Hematopoietic multipotent progenitor cell treated with erythropoietin and hydrocortisone succinate and interleukin-3 and kit ligand, for 17 days (in vitro differentiated cells): Measurements from ENCODE around the gene SPDYC.

ENCODE experiments used
- DNase-seq: peaks from one replicate; pipeline ENCODE4 v3.0.0-alpha.2; 2015; ENCODE audit warnings: low spot score

Gene SPDYC, protein sequence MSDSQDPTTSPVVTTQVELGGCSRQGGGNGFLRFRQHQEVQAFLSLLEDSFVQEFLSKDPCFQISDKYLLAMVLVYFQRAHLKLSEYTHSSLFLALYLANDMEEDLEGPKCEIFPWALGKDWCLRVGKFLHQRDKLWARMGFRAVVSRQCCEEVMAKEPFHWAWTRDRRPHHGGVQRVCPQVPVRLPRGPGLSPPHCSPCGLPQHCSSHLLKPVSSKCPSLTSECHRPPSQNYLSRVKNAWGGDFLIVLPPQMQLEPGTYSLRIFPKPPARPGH

GRCh38 chr11:65170058-65170534 is at the start of gene SPDYC:
SPDYC (plus strand) TSS chr11:65170233; CDS start chr11:65171358, 1,125 bp downstream.
- DNase-seq: peak; percentile 89

GRCh38 chr11:65120831-65121230 is 49.2 kb upstream of the SPDYC start:
- DNase-seq: no peak

- peak; percentile 80 for DNase-seq
Observed at GRCh38 chr11:65121447-65121864, 48.6 kb upstream of the SPDYC start.

GRCh38 chr11:65121865-65122696 is 48.0 kb upstream of the SPDYC start, which contains the start of the genes FAU and MRPL49:
FAU (minus strand) TSS chr11:65122134; CDS start chr11:65121813, 321 bp downstream.
MRPL49 (plus strand) TSS chr11:65122321; CDS start chr11:65122347, 26 bp downstream.
- peak; percentile 99 for DNase-seq

- DNase-seq: no peak
Observed at GRCh38 chr11:65124480-65125196, 45.4 kb upstream of the SPDYC start.

GRCh38 chr11:65125197-65126056 is 44.6 kb upstream of the SPDYC start:
- no peak for DNase-seq

GRCh38 chr11:65126624-65127274 is 43.3 kb upstream of the SPDYC start:
- DNase-seq: no peak

DNA sequence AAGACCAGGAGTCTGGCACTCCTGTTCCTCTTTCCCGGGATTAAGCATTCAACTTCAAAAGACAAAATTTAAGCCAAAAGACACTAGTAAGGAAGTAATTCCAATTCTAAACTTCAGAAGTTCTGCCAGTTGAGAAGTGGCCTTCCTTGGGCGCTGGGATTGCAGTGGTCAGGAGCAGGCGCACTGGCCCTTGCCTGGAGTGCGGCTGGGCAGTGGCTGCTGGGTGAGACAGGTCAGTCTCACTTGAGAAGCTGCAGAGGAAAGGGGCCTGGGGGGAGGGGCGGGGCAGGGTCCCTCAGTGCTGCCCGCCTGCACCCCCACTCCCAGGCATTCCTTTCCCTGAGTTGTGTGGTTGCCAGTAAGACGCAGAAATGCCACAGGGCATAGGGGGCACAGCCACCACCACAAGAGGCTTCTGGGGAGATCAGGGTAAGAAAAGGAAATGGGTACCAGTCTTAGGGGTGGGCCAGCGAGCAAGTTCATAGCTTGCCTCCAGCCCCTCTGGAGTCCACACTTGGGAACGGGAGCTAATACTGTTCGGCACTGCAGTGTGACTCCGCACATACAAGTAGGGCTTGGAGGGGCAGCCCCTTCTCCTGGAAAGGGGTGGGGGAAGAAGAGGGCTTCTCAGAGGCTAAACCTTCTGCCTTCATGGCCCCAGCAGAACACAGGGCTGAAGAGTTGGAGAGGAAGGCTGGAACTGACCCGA is 42.4 kb upstream of the SPDYC start:
- DNase-seq: no peak

DNA sequence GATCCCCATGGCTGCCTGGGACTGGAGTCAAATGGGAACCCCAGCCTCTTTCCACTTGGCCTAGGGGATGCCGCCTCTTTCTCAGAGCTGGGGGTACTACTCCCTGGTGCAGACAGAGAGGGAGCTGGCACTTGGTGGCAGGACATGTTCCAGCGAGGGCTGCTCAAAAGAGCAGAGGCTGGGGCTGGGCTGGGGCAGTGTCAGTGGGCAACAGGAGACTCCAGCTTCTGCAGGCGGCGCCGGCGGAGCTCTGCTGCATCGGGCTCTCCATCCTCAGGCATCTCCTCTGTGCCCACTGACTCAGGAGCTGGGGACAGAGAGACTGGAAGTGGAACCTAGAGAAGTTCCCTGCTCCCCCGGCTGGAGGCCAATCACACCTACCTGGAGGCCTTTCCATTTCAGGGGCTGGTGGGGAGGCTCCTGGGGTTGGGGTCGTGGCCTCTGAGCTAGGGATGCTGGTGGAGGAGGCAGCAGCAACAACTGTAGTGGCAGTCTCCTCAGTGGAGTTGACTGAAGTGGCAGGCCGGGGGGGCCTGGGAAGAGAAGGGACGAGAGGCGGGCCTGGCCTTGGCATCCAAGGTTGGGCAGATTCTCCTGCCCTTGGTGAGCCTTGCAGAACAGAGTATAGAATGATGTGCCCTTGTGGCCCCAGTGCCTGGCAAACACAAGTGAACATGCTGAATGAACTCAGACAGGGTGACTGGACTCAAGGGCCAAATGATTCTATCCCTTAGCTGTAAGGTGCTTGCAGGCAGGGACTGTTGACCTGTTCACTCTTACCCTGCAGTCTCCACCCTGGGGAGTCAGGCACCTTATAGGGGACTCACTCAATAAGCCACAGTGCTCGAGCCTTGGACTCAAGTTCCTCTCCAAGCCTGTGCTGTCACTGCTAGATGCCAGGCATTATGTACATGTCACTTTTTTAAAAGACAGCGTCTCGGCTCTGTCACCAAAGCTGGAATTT is 41.6 kb upstream of the SPDYC start:
- DNase-seq: no peak

- no peak for DNase-seq
Observed at GRCh38 chr11:65129649-65130441, 40.2 kb upstream of the SPDYC start.

DNA sequence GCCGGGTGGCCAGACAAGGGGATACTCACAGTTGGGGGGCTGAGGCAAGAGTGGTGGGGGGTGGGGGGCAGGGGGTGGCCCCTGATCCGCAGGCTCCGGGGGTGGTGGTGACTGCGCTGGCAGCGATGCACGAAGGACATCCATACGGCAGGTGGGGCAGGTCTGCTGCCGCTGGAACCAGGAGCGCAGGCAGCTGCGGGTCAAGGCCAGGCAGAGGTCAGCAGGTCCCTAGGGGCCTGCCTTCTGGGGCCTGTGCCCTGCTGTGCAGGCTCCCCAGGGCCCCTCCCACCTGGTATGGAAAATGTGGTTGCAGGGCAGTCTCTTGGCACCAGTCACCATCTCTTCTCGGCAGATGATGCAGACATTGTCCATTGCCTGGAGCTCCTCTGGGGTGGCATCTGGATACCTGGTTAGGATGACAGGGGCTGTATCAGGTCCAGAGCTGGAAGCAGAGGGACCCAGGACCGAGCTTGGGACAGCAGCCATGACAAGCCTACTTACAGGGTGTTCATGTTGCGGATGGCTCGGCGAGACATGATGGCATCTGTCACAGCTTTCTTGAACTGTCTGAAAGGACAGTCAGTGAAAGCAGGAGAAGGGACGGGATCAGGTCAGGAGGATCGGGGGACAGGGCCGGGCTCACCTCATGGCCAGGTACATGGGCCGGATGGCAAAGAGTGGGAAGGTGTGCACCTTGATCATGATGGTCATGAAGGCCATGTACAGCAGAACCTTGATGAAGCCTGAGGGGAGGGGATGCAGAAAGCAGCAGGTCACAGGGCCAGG is 39.2 kb upstream of the SPDYC start:
- DNase-seq: no peak

DNA sequence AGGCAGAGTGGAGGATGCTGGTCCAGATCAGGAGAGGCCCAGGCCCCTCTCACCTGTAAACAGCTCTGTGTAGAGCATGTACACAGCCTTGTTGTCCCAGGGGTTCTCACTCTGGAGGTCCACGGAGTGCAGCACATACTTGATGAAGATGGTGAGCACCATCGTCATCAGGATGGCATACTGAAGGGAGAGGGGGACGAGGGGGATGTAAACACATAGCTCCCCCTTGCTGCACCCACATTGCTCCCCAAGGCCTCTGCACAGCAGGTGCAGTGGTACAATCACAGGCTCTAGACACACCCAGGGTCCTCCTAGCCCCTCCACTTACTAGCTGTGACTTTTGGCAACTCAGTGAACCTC is 38.6 kb upstream of the SPDYC start:
- DNase-seq: no peak

DNA sequence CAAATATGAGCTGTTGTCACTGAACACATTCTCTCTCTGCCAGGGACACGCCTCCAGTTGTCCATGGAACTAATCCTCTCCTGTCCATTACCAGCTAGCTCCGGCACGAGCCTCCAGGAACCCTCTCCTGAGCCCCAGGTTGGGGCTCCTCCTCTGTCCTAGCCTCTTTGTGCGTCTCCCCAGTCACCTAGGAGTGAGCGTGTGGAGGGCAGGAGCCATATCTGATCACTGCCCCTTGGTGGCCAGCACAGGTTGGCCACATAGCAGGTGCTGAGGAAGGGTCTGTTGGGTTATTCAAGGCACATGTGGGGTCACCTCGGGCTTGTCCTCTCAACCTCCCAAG is 38.2 kb upstream of the SPDYC start:
- no peak for DNase-seq

DNA sequence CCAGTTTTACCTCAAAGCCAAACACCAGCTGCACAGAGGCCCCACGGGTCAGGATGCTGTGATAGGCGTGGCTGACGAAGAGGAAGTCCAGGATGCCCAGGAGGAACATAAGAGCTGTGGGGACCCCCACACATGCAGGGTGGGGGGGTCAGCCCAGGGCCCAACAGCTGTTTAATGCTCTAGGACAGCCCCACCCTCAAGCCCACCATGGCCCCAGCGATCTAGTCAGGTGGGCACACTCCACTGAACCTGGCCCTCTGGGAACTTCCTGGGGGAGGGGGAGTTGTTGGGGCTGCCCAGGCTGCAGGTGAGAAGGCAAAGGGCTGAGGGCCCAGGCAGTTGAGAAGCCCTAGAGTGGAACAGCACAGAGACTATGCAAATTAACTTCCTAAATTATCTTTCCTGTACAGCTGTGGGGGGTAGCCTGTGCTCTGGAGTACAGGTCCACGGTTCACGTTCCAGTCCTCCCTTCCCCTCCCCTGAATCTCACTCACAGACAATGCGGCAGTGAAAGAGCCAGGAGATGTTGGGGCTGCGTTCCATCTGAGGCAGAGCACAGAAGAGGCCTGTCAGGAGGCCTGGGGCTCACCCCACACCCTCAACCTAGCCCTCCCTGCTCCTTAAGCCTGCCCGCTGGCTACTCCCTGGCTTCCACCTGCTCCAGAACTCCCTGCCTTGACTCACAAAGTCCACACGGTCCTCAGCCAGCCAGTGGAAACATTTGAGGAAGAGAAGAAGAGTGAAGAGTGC is 37.6 kb upstream of the SPDYC start:
- DNase-seq: no peak

- DNase-seq: peak; percentile 77
Observed at GRCh38 chr11:65132988-65133700, 36.9 kb upstream of the SPDYC start.

DNA sequence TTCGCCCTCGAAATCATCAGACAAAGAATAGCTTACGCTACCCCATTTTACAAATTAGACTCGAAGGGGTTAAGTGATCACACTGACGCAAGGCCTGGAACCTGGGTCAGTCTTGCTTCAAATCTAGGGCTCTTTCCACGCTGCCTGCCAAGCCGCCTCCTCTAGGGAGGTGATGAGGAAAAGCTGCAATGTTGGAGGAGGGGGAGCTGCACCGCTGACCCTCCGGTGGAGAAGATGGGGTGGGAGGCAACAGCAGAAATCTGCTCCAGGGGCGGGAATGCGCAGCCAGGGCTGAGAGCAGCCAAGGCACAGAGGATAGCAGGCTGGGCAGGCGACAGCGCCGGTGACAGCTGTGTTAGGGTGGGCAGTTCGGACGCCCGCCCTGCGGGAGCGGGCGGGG is 36.3 kb upstream of the SPDYC start:
- peak; percentile 32 for DNase-seq
